LNCAP (cell line): ENCODE results near the gene ZC3H14.

Experiments
- CTCF ChIP-seq: fragments of 450-650 bp; IDR thresholded peaks from 2 replicates; pipeline ENCODE4 v1.5.1; 2017; ENCODE audit warnings: mild to moderate bottlenecking

The ZC3H14 gene

GRCh38 chr14:88576222-88576621 lies 13.4 kb downstream of the ZC3H14 start:
- no peak for TF ChIP-seq CTCF

GRCh38 chr14:88584451-88584850 lies 21.6 kb downstream of the ZC3H14 start:
- TF ChIP-seq CTCF: no peak

GRCh38 chr14:88588081-88588480 lies 25.2 kb downstream of the ZC3H14 start:
- TF ChIP-seq CTCF: no peak

GRCh38 chr14:88590173-88590572 lies 27.3 kb downstream of the ZC3H14 start:
- no peak for TF ChIP-seq CTCF

GRCh38 chr14:88592031-88592430 lies 29.2 kb downstream of the ZC3H14 start:
- TF ChIP-seq CTCF: no peak

GRCh38 chr14:88597038-88597437 lies 34.2 kb downstream of the ZC3H14 start:
- TF ChIP-seq CTCF: no peak

GRCh38 chr14:88597601-88598000 lies 34.8 kb downstream of the ZC3H14 start:
- TF ChIP-seq CTCF: no peak

GRCh38 chr14:88598097-88598675 lies 35.3 kb downstream of the ZC3H14 start:
- no peak for TF ChIP-seq CTCF
